Skeletal muscle tissue (tissue), 4 donors: ENCODE data around the gene DIS3L2. TPM values are rescaled to one million over a fixed set of nuclear protein-coding genes. Genes with fewer than 3 reads are reported as not detected.
A peak's percentile ranks its signal among the peaks of the same experiment; 100 is the strongest.

Experiments used
- H3K27ac ChIP-seq: one replicate; pipeline ENCODE4 v1.7.0; 2013; ENCODE audit warnings: mild to moderate bottlenecking, low read depth, low read length, inconsistent platforms
- H3K27me3 ChIP-seq, 3 donors: one replicate each; pipeline ENCODE4 v1.7.0; 2013; ENCODE audit warnings: low read length in 3 of 3; ENCODE audit not compliant: control insufficient read depth in 3 of 3, insufficient read depth in 3 of 3
- H3K36me3 ChIP-seq, 3 donors: one replicate each; pipeline ENCODE4 v1.7.0; 2013; ENCODE audit warnings: low read length in 3 of 3; ENCODE audit not compliant: control insufficient read depth in 3 of 3, insufficient read depth in 3 of 3
- H3K4me1 ChIP-seq, 3 donors: one replicate each; pipeline ENCODE4 v1.7.0; 2013; ENCODE audit warnings: low read length in 3 of 3, mild to moderate bottlenecking in 3 of 3; ENCODE audit not compliant: control insufficient read depth in 3 of 3, insufficient read depth in 3 of 3
- H3K4me3 ChIP-seq, 3 donors: one replicate each; pipeline ENCODE4 v1.7.0; 2013; ENCODE audit warnings: low read length in 3 of 3
- H3K9ac ChIP-seq, 3 donors: one replicate each; pipeline ENCODE4 v1.7.0; 2013; ENCODE audit warnings: low read length in 3 of 3, mild to moderate bottlenecking in 3 of 3, moderate library complexity in 2 of 3, low read depth in 1 of 3
- H3K9me3 ChIP-seq, 3 donors: one replicate each; pipeline ENCODE4 v1.7.0; 2013; ENCODE audit warnings: low read length in 3 of 3; ENCODE audit not compliant: control insufficient read depth in 3 of 3
- total RNA-seq: library from RNA; depleted of rRNA; stranded (reverse); fragments of >200 nt; gene quantifications from one replicate; pipeline ENCODE4 v1.2.3, GENCODE V29; 2014
- donor health status: Osteomylitis.

Gene DIS3L2
- total RNA-seq, 1 donor from 2014 or later, result 24.0 TPM

DNA sequence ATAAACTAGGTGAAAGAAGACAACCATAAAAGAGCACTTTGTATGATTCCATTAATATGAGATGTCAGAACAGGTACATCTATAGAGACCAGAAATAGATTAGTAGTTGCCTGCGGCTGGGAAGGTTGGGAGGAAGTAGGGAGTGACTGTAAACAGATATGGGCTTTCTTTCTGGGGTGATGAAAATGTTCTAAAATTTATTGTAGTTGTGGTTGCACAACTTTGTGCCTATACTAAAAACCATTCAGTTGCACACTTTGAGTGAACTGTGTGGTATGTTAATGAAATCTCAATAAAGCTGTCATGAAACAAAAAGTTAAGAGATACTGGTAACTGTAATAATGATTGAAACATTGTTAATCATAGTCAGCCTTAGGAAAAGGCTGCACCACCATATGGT, 264.4 kb downstream of the DIS3L2 start:
- Histone ChIP-seq H3K27ac (no peak overlapping the region), H3K9ac (no peak overlapping the region), H3K9me3 (no peaks in the 10 kb centered on the region), H3K36me3 (no peaks in the 10 kb centered on the region), H3K4me1 (peaks cover 0 to 2% (median 0%) of the 10 kb centered on the region in 3 donors), H3K27me3 (no peaks in the 10 kb centered on the region), H3K4me3 (no peak overlapping the region)

DNA sequence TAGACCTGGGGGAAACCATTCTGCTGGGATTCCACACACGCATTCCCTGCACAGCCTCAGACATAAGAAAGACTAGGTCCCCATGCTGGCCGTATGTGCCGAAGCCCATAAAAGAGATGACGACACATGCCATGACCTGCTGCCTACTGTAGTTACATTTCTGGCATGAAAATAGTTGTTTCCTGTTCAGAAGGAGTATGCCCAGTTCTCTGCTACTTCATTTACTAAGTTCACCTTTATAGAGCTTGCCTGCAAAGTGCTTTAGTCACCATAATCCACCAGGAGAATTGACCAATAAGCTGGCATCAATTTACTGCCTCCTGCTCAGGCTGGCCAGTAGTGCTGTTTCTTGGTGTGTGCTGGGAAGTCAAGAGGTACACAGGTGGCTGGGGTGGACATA, 266.8 kb downstream of the DIS3L2 start:
- H3K9me3 ChIP-seq, result no peaks in the 10 kb centered on the region
- no peaks in the 10 kb centered on the region for H3K27me3 ChIP-seq
- H3K27ac ChIP-seq, result no peak overlapping the region
- no peak overlapping the region for H3K4me3 ChIP-seq
- no peak overlapping the region for H3K9ac ChIP-seq
- peaks cover 0 to 2% (median 0%) of the 10 kb centered on the region in 3 donors for H3K4me1 ChIP-seq
- H3K36me3 ChIP-seq, result no peaks in the 10 kb centered on the region

DNA sequence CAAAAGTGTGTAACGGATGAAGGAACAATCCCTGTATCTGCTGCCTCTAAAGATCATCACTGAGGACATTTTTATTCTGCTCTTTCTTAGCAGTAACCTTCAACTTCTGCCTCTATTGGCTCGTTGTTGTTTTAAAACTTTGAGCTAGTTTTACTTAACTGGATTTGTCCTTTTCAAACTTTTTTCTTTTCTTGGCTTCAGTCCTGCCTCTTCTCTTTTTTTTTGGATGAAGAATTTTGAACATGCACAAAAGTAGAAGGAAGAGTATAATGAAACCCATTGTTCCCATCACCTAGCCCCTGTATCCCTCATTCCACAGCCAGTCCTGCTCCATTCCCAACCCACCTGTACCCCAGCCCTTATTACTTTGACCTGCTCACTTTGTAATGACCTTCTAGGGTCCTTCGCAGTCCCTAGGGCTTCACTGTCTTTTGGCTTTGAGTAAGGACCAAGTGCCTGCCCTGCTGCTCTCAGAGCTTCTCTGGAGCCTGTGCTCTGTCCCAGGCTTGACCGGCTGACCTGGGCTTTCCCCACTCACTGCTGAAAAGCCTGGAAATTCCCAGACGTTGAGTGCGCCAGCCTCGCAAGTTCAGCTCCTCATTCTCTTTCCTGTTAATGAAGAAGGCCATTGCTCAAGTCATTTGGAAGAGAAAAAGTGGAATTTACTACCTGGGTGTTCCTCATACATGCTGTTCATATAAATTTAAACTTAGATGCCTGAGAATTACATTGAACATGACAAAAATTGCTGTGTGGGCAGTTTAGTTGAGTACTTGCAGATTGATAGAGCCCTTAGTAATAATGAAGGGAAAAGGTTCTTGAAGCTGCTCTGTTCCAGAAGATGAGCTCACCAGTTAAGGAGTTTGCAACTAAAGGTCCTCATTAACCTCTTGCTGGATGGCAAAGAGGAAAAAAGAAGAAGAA, 267.7 kb downstream of the DIS3L2 start:
- H3K9me3 ChIP-seq, result no peaks in the 10 kb centered on the region
- no peak overlapping the region for H3K27ac ChIP-seq
- no peaks in the 10 kb centered on the region for H3K36me3 ChIP-seq
- no peaks in the 10 kb centered on the region for H3K27me3 ChIP-seq
- H3K4me1 ChIP-seq, result peaks cover 0 to 2% (median 0%) of the 10 kb centered on the region in 3 donors
- H3K4me3 ChIP-seq, result no peak overlapping the region
- H3K9ac ChIP-seq, result no peak overlapping the region

DNA sequence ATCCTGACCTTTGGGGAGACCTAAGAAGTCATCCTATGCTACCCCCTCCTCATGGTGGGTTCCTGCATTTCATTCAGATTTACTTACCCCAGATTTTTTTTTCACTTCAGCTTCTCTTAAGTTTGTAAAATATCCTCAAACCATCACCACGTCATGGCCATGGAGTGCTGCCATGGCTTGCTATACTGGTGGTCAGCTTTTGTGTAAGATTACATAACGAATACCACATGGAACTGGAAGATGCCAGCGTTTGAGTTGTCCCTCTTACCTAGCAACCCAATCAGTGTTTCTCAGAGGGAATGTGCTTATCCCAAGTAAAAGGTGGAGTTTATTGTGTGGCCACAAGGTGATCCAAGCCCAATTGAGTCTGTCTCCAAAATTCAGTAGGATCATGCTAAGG, 268.4 kb downstream of the DIS3L2 start:
- Histone ChIP-seq H3K27me3 (no peaks in the 10 kb centered on the region), H3K27ac (no peak overlapping the region), H3K36me3 (no peaks in the 10 kb centered on the region), H3K9me3 (no peaks in the 10 kb centered on the region), H3K4me3 (no peak overlapping the region), H3K9ac (no peak overlapping the region), H3K4me1 (peaks cover 0 to 2% (median 0%) of the 10 kb centered on the region in 3 donors)

DNA sequence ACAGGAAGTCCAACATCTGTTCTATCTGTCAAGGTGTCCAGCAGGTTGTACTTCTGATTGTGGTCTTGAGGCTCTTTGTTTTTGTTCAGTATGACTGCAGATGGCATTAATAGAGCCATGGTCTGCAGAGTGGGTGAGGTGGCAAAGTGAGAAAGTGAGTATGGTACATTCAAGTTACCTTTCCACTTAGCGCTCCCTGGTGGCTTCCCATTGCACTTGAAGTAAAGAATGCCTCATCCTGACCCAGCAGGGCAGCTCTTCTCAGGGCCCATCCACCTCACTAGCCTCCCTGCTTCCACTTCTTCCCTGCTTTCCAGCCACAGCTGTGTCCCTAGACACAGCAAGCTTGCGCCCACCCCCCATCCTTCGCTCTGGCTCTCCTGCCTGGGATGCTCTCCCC, 269.0 kb downstream of the DIS3L2 start:
- Histone ChIP-seq H3K27ac (no peak overlapping the region), H3K4me3 (no peak overlapping the region), H3K4me1 (peaks cover 0 to 2% (median under 1%) of the 10 kb centered on the region in 3 donors), H3K9me3 (no peaks in the 10 kb centered on the region), H3K36me3 (no peaks in the 10 kb centered on the region), H3K9ac (no peak overlapping the region), H3K27me3 (no peaks in the 10 kb centered on the region)

DNA sequence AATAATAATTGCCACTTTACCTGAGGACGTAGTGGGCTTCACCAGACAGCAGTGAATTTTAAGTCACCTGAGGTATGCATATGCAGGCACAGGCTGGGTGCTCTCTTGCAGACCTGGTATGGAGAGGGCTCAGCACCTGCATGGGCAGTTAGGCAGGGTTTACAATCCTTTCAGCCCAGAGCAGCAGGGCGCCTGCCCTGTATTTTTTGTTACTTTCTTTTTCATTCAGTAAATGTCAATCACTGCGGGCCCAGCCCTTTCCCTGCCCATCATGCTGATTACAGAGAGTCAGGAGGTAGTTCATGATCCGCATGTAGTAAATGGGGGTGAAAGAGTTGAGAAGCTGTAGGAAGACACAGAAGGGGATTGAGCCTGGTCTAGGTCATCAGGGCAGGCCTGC, 270.0 kb downstream of the DIS3L2 start:
- no peak overlapping the region for H3K27ac ChIP-seq

DNA sequence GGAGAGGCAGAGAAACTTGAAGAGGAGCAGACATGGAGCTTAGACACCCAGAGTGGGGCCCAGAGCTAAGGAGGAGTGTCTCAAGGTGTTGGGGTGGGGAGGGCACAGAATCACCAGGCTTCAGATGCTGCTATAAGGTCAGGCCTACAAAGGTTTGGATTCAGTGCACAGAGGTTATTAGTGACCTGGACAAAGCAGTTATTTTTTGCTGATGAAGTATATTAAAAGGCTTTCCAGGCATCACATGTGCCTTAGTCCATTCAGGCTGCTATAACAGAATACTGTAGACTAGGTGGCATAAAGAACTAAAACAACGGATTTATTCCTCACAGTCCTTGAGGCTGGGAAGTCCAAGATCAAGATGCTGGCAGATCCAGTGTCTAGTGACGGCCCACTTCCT, 271.4 kb downstream of the DIS3L2 start:
- Histone ChIP-seq H3K27ac (no peak overlapping the region), H3K9ac (no peak overlapping the region), H3K36me3 (no peaks in the 10 kb centered on the region), H3K4me3 (no peak overlapping the region), H3K9me3 (no peaks in the 10 kb centered on the region), H3K4me1 (peaks cover 0 to 8% (median 5%) of the 10 kb centered on the region in 3 donors), H3K27me3 (no peaks in the 10 kb centered on the region)

More for the DNA sequence above, 270.0 kb downstream of the DIS3L2 start:
- Histone ChIP-seq H3K36me3 (no peaks in the 10 kb centered on the region), H3K9ac (no peak overlapping the region), H3K4me3 (no peak overlapping the region), H3K4me1 (peaks cover 0 to 8% (median 5%) of the 10 kb centered on the region in 3 donors), H3K9me3 (no peaks in the 10 kb centered on the region), H3K27me3 (no peaks in the 10 kb centered on the region)

DNA sequence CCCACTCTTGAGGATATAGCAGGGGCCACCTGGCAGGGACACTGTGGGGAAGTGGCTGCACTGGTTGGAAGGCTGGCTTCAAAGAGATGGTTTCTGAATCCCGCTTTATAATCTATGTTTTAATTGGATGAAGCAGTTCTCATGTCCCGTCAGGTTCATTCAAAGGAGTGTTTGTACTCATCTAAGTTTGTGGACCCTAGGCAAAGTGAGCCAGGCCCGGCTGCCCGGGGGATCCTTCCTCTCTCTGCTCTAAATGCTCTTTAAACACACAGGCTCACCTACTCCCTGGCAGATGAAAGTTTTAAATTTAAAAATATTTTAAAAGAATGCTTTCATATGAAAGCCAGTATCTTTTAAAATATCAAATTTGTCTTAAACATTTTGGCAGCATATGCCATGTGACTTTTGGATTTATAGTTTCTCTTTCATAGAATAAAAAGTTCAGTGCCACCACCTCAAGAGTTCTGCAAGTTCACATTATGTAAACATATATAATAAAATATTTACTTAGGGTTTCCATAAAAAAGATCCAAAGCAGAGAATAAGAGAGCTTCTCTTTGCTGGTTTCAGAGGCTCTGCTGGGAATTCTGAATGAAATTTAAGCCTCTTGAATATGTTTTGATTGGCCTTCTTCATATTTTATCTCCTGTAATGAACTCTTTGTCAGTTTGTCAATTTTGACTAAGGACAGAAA, 273.6 kb downstream of the DIS3L2 start:
- peaks cover 6 to 11% (median 9%) of the 10 kb centered on the region in 3 donors for H3K36me3 ChIP-seq
- H3K27me3 ChIP-seq, result no peaks in the 10 kb centered on the region
- H3K27ac ChIP-seq, result no peak overlapping the region
- H3K9ac ChIP-seq, result no peak overlapping the region
- H3K9me3 ChIP-seq, result no peaks in the 10 kb centered on the region
- no peak overlapping the region for H3K4me3 ChIP-seq
- peaks cover 0 to 8% (median 3%) of the 10 kb centered on the region in 3 donors for H3K4me1 ChIP-seq

DNA sequence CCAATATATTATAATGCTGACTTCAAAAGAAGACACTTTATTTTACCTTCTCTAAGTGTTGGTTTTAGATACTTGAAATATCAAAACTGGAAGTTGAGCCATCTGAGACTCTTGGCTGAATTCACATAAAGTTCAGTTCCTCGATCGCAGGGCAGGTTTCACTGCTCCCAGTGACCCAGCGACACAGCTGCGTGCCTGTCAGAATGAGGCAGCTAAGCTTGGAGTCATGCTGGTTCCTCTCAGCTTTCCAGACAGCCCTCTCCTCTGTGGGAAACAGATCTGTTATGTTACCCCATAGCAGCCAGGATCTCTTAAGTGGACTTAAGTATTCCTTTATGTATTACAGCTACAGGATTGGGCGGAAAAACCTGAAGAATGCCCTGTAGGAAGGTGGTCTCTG, 274.2 kb downstream of the DIS3L2 start:
- Histone ChIP-seq H3K9ac (no peak overlapping the region), H3K4me1 (peaks cover 0 to 8% (median 3%) of the 10 kb centered on the region in 3 donors), H3K9me3 (no peaks in the 10 kb centered on the region), H3K27me3 (no peaks in the 10 kb centered on the region), H3K27ac (peak overlapping the region; percentile 4), H3K36me3 (peaks cover 10 to 11% (median 11%) of the 10 kb centered on the region in 3 donors), H3K4me3 (no peak overlapping the region)

DNA sequence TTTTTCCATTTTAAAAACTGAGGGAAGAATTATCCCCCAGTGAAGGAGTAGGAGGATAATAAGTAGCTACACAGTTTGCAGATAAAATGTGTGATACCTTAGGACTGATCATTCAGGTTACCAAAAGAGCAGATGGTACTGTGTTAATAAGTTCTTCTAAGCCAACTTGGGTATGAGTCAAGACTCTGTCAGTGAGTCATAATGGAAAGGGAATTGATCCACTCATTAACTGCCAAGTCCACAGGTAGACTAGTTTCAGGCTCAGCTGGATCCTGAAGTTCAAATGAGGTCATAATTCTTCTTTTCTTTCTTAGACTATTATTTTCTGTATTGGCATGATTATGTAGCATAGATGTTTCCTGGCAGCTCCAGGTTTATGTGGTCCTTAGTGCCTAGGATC, 274.7 kb downstream of the DIS3L2 start:
- H3K27ac ChIP-seq, result no peak overlapping the region
- no peaks in the 10 kb centered on the region for H3K9me3 ChIP-seq
- H3K9ac ChIP-seq, result no peak overlapping the region
- no peak overlapping the region for H3K4me3 ChIP-seq
- H3K4me1 ChIP-seq, result peaks cover 0 to 8% (median 3%) of the 10 kb centered on the region in 3 donors
- H3K27me3 ChIP-seq, result no peaks in the 10 kb centered on the region
- peaks cover 10 to 11% (median 11%) of the 10 kb centered on the region in 3 donors for H3K36me3 ChIP-seq
